GM18505 (cell line): ENCODE results near the gene FNBP1L.

ENCODE experiments used
- ATAC-seq: cut with Tn5 transposase; IDR thresholded peaks from one replicate; pipeline ENCODE4 v1.9.1; 2021; ENCODE audit not compliant: unreplicated experiment
- POLR2A ChIP-seq: IDR thresholded peaks from 4 replicates; pipeline ENCODE4 v1.6.1; 2011; ENCODE audit warnings: borderline replicate concordance; ENCODE audit not compliant: insufficient read depth, insufficient read length; ENCODE audit errors: extremely low read depth

The FNBP1L gene

DNA sequence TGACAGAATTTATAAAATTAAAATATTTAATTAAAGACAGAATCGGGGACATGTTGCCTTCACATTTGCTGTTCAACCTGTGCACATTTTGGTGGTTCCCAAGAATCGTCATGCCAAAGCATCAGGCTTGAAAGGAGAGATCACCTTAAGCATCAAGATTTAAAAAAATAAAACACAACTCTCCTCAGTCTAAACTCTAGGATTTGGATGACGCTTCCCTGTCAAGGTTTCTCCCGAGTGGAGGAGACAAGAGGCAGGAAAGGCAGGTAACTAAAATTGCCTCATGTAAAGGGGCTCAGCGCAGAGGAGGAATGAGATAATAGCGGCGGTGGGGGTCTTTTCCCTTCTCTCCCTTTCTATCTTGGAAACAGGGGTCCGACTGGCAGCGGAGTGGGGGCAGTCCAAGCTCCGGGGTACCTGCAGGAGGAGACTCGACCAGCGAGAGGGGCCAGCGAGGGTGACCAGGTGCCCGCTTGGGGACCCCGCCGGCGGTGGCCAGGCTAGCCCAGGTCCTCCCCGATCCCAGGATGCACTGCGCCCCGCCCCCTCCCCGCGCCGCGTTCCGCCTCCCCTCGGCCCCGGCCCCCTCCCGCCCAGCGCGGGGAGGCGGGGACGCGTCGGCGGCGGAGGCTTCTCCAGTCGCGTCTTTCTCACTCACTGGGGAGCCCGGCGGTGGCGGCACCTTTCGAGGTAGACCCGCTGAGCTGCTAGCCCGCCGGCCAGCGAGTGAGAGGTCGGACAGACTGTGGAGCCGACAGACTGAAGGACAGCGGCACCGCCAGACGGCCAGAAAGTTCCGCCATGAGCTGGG is at the start of gene FNBP1L:
Gene FNBP1L, plus strand, starts transcription at position 638 of the 811 bp plus-strand sequence. Its CDS starts 164 bp downstream, at position 802.
- TF ChIP-seq POLR2A, result no peak
- no peak for ATAC-seq

DNA sequence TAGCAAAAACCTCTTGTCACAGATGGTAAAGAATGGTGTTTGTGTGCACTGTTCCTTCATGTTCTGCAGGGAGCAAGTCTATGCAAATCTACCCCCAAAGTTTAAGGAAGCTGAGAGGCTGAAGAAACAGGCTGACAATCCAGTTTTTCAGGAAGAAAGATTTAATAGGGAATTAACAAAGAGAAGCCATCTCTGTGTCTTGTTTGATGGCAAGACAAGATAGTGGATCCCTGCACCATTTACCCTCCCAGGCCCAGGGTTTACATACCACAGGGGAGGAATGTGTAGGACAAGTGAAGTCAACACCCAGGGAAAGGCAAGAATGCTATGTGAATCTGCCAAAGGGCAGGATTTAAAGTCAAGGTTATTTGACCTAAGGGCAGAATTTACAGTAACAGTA is 48.1 kb upstream of the FNBP1L start:
- no peak for ATAC-seq
- TF ChIP-seq POLR2A, result no peak

DNA sequence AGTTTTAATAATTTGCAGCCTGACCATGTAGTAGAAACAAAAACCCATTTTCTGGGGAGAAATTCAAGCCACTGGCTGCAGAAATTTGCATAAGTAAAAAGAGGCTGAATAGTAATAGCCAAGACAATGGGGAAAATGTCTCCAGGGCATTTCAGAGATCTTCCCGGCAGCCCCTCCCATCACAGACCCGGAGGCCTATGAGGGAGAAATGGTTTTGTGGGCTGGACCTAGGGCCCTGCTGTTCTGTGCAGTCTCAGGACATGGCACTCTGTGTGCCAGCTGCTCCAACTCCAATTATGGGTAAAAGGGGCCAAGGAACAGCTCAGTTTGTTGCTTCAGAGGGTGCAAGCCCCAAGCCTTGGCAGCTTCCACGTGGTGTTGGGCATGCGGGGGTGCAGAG is 39.7 kb upstream of the FNBP1L start:
- no peak for ATAC-seq
- no peak for TF ChIP-seq POLR2A

DNA sequence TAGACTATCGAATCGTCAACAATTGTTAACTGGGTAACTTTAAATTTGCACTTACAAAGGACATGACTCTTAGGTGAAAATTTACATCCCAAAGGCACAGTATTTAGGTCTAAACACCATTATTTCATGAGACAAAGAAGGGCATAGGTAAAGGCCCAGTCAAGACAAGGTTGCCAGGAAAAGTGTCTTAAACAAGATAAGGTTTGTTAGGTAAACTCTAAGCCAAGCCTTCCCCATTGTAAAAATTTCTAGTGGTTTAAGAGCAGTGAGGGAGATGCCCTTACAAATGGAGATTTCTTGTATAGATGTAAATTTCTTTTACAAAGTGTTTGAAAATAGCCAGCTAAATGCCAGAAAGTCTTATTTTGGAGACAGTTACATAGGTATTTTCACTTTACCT is 36.9 kb upstream of the FNBP1L start:
- no peak for ATAC-seq
- TF ChIP-seq POLR2A, result no peak

DNA sequence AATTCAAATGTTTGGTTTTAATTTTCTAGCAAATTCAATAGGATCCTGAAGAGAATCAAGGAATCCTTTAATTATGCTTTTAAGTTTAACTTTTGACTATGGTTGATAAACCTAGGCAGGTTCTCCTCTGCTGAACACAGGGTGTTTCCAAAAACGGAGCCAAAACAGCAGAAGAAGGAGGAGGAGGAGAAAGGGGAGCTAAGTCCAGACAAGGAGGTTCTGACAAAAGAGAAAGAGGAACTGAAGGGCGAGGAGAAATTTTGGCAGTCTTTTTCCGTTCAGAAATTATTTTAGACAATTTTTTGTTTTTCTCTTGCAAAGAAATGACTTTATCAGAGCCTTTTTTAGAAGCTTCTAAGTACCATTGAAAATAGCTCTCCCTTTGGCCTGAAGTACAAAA is 33.2 kb upstream of the FNBP1L start:
- TF ChIP-seq POLR2A, result no peak
- ATAC-seq, result no peak

DNA sequence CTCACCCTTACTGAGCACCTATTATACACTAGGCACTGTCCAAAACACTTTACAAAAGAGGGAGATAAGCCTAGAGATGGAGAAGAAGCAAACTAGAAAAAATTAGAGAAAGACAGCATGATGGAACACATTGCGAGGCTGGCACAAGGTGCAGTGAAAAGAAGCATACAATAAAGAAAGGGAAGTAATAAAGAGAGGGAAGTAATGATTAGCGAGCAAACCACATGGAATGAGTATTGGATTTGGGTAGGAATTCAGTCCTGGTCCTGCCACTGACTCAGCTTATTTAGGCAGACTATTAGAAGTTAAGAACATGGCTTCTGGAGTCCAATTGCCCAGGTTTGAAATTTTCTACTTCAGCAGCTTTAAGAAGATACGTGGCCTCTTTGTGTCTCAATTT is 32.6 kb upstream of the FNBP1L start:
- no peak for TF ChIP-seq POLR2A
- ATAC-seq, result no peak

DNA sequence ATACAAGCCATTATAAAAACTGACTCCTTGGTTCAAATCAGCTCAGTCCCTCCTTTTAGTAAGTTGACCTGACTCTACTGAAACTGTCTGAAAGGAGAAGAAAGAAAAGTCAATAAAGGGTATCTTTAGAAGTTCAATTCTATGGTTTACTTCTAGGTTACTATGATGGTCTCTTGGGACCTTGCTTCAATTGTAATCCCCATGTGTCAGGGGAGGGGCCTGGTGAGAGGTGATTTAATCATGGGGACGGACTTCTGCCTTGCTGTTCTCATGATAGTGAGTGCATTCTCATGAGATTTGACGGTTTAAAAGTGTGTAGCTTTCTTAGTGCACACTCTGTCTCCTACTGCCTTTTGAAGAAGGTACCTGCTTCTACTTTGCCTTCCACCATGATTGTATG is 31.7 kb upstream of the FNBP1L start:
- no peak for ATAC-seq
- no peak for TF ChIP-seq POLR2A

DNA sequence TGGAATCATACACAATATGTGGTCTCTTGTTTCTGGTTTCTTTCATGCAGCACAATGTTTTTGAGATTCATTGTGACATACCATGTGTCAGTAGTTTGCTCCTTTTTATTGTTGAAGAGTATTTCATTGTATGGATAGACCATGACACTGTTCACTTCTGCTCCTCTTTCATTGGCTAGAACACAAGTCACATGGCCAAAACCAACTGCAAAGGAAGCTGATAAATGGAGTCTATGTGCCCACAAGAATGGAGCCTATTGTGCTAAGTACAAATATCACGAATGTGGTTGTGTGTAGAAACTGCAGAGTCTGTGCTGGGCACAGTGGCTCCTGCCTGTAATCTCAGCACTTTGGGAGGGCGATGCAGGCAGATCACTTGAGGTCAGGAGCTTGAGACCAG is 28.6 kb upstream of the FNBP1L start:
- ATAC-seq, result no peak
- no peak for TF ChIP-seq POLR2A

DNA sequence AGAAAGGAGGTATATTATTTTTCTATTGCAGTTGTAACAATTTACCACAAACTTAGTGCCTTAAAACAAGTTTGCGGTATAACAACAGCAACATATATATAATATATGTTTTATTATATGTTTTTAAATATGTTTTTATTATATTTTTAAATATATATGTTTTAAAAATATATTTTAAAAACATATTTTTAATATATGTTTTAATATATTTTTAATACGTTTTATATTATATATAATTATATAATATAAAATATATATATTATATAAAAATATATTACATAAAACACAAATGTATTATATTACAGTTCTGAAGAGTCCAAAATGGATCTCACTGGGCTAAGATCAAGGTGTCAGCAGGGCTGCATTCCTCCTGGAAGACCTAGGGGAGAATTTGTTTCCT is 27.5 kb upstream of the FNBP1L start:
- no peak for ATAC-seq
- no peak for TF ChIP-seq POLR2A

DNA sequence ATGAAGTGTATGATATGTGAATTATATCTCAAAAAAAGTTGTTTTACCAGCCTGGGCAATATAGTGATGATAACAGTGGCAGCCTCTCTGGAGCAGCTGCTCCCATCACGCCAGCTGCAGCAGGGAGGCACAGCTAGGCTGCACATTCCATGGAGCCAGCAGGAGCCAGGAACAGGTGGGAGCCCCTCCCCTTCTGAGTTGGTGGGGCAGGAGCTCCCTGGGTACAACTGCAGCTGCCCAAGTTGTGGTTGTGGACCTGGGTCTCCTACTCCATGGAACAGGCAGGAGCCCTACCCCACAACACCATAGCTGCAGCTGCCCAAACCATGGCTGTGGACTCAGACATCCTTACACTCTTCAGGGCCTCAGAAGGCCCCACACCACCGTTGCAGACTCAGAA is 21.7 kb upstream of the FNBP1L start:
- ATAC-seq, result no peak
- no peak for TF ChIP-seq POLR2A

DNA sequence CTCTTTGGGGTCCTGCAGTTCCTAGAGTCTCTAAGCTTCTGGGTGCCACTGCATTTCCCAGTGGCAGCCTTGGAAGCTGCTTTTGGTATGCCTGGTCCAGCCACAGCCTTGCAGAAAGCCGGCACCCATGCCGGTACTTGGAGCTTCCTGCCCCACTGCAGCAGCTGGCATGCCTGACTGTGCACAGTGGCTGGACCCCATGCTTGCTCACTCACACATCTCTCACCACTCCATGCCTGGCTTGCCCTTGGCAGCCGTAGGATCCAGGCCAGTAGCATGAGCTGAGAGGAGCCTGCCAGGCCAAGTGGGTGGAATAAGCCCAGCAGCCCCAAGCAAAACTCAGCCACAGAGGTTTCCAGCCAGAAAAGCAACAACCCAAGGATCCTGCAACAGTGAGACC is 20.3 kb upstream of the FNBP1L start:
- no peak for ATAC-seq
- no peak for TF ChIP-seq POLR2A

DNA sequence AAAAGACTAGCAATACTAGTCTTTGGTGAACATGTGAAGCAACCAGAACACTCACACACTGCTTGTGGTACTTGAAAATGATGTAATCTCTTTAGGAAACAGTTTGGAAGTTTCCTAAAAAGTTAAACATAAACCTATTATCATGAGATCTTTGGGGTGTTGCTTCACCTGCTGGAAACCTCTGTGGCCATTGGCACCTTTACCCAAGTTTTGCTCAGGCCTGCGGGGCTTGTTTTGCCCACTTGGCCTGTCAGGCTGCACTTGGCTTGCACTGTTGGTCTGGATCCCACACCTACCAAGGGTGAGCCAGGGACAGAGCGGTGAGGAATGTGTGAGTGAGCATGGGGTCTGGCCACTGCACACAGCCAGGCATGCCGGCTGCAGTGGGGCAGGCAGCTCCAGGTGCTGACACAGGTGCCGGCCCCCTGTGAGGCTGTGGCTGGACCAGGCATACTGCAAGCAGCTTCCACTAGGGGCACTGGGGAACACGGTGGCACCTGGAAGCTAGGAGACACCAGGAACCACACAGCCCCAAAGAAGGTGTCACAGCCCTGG is 14.4 kb upstream of the FNBP1L start:
- no peak for ATAC-seq
- no peak for TF ChIP-seq POLR2A

DNA sequence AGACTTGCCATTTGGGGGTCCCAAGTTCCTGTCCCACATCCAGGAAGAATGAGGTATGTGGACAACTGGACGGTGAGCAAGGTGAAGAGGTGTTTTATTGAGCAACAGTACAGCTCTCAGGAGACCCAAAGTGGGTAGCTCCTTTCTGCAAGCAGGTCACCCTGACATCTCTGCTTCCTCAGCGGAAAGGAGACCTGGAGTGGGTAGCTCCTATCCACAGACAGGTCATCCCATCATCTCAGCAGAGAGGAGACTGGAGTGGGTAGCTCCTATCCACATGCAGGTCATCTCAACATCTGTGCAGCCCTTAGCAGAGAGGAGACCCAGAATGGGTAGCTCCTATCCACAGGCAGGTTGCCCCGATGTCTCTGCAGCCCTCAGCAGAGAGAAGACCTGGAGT is 13.8 kb upstream of the FNBP1L start:
- no peak for ATAC-seq
- no peak for TF ChIP-seq POLR2A

DNA sequence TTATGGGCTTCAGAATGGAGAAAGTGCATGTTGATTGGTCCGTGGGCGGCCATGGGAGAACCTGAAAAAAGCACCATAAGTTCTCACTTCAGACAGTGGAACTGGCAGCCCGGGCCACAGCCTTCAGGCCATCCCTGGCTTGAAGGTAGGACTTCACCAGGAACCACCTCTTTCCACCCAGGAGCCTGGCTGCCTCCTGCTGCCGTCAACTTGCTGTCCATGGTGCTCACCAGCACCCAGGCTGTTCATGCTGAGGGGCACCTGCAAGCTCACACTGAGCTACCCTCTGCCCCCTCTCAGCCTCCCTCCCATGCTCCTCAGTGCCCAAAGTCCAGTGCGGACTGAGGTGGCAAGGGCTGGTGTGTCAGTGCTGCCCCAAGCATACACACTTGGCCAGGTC is 12.9 kb upstream of the FNBP1L start:
- TF ChIP-seq POLR2A, result no peak
- ATAC-seq, result no peak

DNA sequence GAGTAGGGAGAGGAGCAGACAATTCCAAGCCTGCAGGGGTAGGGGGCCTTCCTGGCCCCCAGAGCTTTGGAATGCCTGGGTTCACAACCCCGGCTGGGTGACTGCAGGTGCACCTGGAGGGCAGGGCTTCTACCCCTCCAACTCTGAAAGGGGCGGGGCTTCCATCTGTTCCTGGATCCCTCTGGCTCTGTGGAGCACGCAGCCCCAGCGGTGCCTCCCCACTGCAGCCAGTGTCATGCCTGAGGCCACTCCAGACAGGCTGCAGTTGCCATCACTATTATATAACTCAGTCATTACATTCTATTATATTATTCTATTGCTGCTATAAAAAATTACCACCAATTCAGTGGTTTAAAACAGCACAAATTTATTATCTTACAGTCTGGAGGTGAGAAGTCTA is 12.5 kb upstream of the FNBP1L start:
- TF ChIP-seq POLR2A, result no peak
- ATAC-seq, result no peak

DNA sequence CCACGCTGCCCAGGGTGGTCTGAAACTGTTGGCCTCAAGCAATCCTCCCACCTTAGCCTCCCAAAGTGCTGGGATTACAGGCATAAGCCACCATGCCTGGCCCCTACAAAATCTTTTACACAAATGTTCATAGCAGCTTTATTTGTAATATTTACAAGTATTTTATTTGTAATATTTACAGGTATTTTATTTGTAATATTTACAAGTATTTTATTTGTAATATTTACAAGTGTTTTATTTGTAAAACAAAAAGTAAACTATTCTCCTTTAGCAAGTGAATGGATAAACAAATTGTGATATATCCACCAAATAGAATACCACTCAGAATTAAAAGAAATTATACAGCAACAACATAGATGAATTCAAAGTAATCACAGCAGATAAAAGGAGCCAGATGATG is 11.4 kb upstream of the FNBP1L start:
- no peak for TF ChIP-seq POLR2A
- ATAC-seq, result no peak
